ENCODE measurements around the gene SIRT6.
"Not testable (repeated sequence)": the region's sequence is repeated elsewhere in the genome, so short reads cannot be mapped to it uniquely, and the experiment has no call there.

The SIRT6 gene

GRCh38 chr19:4173479-4174212, 8.7 kb downstream of the SIRT6 start:
- TF ChIP-seq, protein P1, sequence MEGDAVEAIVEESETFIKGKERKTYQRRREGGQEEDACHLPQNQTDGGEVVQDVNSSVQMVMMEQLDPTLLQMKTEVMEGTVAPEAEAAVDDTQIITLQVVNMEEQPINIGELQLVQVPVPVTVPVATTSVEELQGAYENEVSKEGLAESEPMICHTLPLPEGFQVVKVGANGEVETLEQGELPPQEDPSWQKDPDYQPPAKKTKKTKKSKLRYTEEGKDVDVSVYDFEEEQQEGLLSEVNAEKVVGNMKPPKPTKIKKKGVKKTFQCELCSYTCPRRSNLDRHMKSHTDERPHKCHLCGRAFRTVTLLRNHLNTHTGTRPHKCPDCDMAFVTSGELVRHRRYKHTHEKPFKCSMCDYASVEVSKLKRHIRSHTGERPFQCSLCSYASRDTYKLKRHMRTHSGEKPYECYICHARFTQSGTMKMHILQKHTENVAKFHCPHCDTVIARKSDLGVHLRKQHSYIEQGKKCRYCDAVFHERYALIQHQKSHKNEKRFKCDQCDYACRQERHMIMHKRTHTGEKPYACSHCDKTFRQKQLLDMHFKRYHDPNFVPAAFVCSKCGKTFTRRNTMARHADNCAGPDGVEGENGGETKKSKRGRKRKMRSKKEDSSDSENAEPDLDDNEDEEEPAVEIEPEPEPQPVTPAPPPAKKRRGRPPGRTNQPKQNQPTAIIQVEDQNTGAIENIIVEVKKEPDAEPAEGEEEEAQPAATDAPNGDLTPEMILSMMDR (IDR thresholded peaks at IDR 0.05; ENCODE audit: low read depth, low read length) = no peak
- H3K4me3 ChIP-seq (ENCODE audit: low read depth, low read length) = no peak overlapping the region

DNA sequence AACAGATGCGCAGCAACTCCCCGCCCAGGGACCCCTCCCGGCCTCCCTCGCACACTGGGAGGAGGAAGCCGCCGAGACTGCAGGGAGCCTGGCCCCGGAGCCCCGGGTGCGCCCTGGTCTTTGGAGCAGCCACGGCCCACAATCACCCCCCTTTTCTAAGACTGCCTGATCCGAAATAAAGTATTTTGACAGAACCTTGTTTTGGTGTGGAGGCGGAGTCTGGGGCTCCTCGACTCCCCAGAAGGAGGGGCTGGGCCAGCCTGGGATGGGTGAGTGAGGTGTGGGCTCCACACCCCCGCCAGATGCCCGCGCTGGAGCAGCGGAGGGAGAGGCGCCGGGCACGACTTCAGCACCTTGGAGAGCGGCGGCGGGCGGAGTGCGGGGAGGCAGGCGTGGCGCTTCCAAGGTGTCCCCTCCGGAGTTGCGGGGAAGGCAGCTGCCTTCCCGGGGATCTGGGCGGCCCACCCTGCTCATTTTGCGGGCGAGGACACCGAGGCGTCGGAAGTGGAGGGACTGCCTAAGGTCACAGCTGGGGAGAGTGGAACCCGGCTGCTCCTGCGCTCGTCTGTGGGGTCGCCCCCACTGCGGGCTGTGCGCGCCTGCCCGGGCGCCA, 9.4 kb downstream of the SIRT6 start:
- TF ChIP-seq, protein P1 (IDR thresholded peaks at IDR 0.05; ENCODE audit: low read depth, low read length) = no peak
- H3K4me3 ChIP-seq (ENCODE audit: low read depth, low read length) = no peak overlapping the region

GRCh38 chr19:4171676-4172075, 10.7 kb downstream of the SIRT6 start:
- TF ChIP-seq, protein P1 (IDR thresholded peaks at IDR 0.05; ENCODE audit: low read depth, low read length) = no peak
- H3K4me3 ChIP-seq (ENCODE audit: low read depth, low read length) = no peak overlapping the region

DNA sequence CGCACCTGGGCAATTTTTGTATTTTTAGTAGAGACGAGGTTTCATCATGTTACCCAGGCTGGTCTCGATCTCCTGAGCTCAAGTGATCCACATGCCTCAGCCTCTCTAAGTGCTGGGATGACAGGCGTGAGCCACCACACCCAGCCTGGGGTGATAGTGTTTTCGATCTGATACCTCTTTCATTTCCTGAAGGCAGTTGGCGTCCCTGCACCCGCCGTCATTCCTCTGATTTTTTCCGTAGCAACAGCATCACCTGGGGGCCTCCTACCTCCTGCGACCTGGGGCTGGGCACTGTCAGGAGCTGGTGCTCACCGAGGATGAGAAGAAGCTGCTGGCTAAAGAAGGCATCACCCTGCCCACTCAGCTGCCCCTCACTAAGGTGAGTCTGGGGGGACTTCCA, 18.1 kb downstream of the SIRT6 start:
- H3K4me3 ChIP-seq (ENCODE audit: low read depth, low read length) = no peak overlapping the region
- TF ChIP-seq, protein P1 (IDR thresholded peaks at IDR 0.05; ENCODE audit: low read depth, low read length) = no peak

DNA sequence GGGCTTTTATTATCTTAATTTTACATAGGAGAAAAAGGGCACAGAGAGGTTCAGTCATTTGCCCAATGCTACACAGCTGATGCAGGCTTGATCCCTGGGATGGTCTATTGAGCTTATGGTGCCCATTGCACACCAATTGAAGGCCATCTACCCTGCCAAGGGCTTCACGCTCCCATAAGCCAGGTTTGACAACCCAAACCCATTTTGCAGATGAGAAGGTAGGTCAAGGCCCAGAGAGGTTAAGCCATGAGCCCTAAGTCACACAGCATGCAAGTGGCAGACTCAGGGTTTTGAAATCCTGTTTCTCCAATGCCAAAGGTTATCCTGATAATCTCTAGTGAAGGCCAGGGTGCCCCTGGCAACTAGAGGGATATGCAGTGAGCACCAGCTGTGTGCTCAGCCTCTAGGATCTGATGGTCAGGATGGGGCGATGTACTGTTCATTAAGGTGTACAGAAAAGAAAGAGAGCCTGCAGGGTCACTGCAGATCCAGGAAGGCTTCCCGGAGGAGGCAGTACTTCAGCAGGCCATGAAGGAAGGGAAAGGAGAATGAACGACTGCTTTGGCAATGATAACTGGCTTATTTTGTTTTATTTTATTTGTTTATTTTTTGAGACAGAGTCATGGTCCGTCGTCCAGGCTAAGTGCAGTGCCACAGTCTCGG, 20.8 kb downstream of the SIRT6 start:
- H3K4me3 ChIP-seq (ENCODE audit: low read depth, low read length) = no peak overlapping the region
- TF ChIP-seq, protein P1 (IDR thresholded peaks at IDR 0.05; ENCODE audit: low read depth, low read length) = no peak

DNA sequence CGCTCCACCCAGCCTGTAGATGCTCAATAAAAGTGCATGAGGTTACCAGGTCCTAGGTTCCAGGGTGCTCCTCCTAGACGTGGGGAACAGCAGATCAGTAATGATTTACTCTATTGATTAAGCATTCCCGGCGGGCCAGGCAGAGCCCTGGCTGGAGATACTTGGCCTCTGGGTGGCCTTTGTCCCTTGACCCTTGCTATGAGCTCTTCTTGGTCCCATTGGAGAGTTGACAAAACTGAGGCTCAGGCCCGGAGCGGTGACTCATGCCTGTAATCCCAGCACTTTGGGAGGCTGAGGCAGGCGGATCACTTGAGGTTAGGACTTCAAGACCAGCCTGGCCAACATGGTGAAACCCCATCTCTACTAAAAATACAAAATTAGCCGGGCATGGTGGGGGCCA, 24.4 kb downstream of the SIRT6 start:
- not testable (repeated sequence) for H3K4me3 ChIP-seq (ENCODE audit: low read depth, low read length)

GRCh38 chr19:4157164-4157563, 25.2 kb downstream of the SIRT6 start:
- no peak overlapping the region for H3K4me3 ChIP-seq (ENCODE audit: low read depth, low read length)
- TF ChIP-seq, protein P1 (IDR thresholded peaks at IDR 0.05; ENCODE audit: low read depth, low read length) = no peak

Measured in WI38 (cell line).